GM12878 (cell line): ENCODE measurements around the gene RNF167. TPM values are rescaled to one million over a fixed set of nuclear protein-coding genes. Genes with fewer than 3 reads are reported as not detected.
A peak's percentile ranks its signal among the peaks of the same experiment; 100 is the strongest.

ENCODE experiments used
- ASH2L ChIP-seq: fragments of 300-600, 200-600 bp; sonication (generic); IDR thresholded peaks from 2 replicates; pipeline ENCODE4 v1.6.1; 2017; ENCODE audit warnings: low read depth, mild to moderate bottlenecking, borderline replicate concordance
- BCL11A ChIP-seq: IDR thresholded peaks from 2 replicates; pipeline ENCODE4 v1.6.1; 2011; ENCODE audit warnings: low read depth, low read length
- CTCF ChIP-seq, 3 experiments: IDR thresholded peaks in 2 of 3; conservative IDR thresholded peaks in 1 of 3; 2 replicates each; pipeline ENCODE4 v1.5.1; 2011; ENCODE audit warnings: low read depth in 3 of 3, low read length in 3 of 3, mild to moderate bottlenecking in 3 of 3, control low read depth in 2 of 3, moderate library complexity in 2 of 3, inconsistent platforms in 1 of 3, mixed read lengths in 1 of 3; ENCODE audit not compliant: control insufficient read depth in 2 of 3, insufficient read depth in 1 of 3; ENCODE audit errors: extremely low read depth in 1 of 3
- E4F1 ChIP-seq: fragments of 450-650 bp; IDR thresholded peaks from 2 replicates; pipeline ENCODE4 v1.6.1; 2018; ENCODE audit warnings: borderline replicate concordance, mild to moderate bottlenecking; ENCODE audit not compliant: partially characterized antibody
- EED ChIP-seq: sonication (generic); IDR thresholded peaks from 2 replicates; pipeline ENCODE4 v1.6.1; 2016; ENCODE audit warnings: antibody characterized with exemption, low read depth
- ETV6 ChIP-seq, 2 experiments: fragments of 450-650 bp in 1 of 2; IDR thresholded peaks in 1 of 2; conservative IDR thresholded peaks in 1 of 2; 2 replicates each; pipeline ENCODE4 v1.6.1; 2014; ENCODE audit warnings: antibody characterized with exemption in 1 of 2, borderline replicate concordance in 1 of 2, low read depth in 1 of 2, mild to moderate bottlenecking in 1 of 2, moderate library complexity in 1 of 2
- HDAC6 ChIP-seq: fragments of 200-600 bp; sonication (generic); IDR thresholded peaks from one replicate; pipeline ENCODE4 v1.8.0; 2017; ENCODE audit warnings: antibody characterized with exemption; ENCODE audit not compliant: unreplicated experiment
- MLLT1 ChIP-seq: fragments of 450-650 bp; IDR thresholded peaks from 2 replicates; pipeline ENCODE4 v1.6.1; 2016; ENCODE audit warnings: mild to moderate bottlenecking
- NFYA ChIP-seq: IDR thresholded peaks from 2 replicates; pipeline ENCODE4 v1.6.1; 2011; ENCODE audit warnings: low read depth, mild to moderate bottlenecking, low read length, improper control_type of control experiment, borderline replicate concordance
- NR2C2 ChIP-seq: IDR thresholded peaks from 2 replicates; pipeline ENCODE4 v1.6.1; 2011; ENCODE audit warnings: borderline replicate concordance, low read depth; ENCODE audit not compliant: control insufficient read depth, insufficient read length
- PAX8 ChIP-seq: fragments of 450-650 bp; IDR thresholded peaks from 2 replicates; pipeline ENCODE4 v1.6.1; 2017; ENCODE audit warnings: mild to moderate bottlenecking, moderate library complexity
- PBX3 ChIP-seq: IDR thresholded peaks from 2 replicates; pipeline ENCODE4 v1.6.1; 2011; ENCODE audit warnings: mild to moderate bottlenecking, low read depth, low read length, moderate library complexity; ENCODE audit not compliant: insufficient replicate concordance
- SIN3A ChIP-seq: IDR thresholded peaks from 2 replicates; pipeline ENCODE4 v1.6.1; 2012; ENCODE audit warnings: low read depth, low read length, improper control_type of control experiment
- ZBTB11 ChIP-seq: fragments of 450-650 bp; formaldehyde crosslinking; IDR thresholded peaks from 2 replicates; pipeline ENCODE4 v1.5.0; 2022; ENCODE audit warnings: mild to moderate bottlenecking, missing genetic modification characterization
- ZNF384 ChIP-seq: IDR thresholded peaks from 2 replicates; pipeline ENCODE4 v1.6.1; 2012; ENCODE audit warnings: low read depth, mild to moderate bottlenecking, low read length, improper control_type of control experiment, borderline replicate concordance
- polyA plus RNA-seq, 11 experiments: library from polyadenylated mRNA; depleted of rRNA in 4 of 11; unstranded in 6 of 11; stranded (reverse) in 5 of 11; fragments of >200 nt; fragmentation: Nextera tagmentation in 4 of 11; fragmentation: Illumina TruSeq in 1 of 11; extraction: Ambion mirVana in 4 of 11; extraction: Trizol in 1 of 11; gene quantifications; 1 replicate in 1 of 11; 2 replicates in 10 of 11; pipeline versions ENCODE4 v1.2.1 to v1.2.3, GENCODE V29; 2011 to 2016; ENCODE audit warnings: inconsistent platforms in 2 of 11, missing spikeins in 2 of 11, low read depth in 1 of 11
- total RNA-seq, 4 experiments: library from RNA; depleted of rRNA in 3 of 4; stranded (reverse); fragments of >200 nt in 3 of 4; fragmentation: Illumina TruSeq in 1 of 4; extraction: Trizol in 1 of 4; gene quantifications; 2 replicates each; pipeline versions ENCODE4 v1.2.1 to v1.2.3, GENCODE V29; 2013 to 2021
- TF ChIP-seq, protein P1 (sequence below): IDR thresholded peaks from 2 replicates; pipeline ENCODE4 v1.6.1; 2011; ENCODE audit warnings: borderline replicate concordance, low read depth, mild to moderate bottlenecking, moderate library complexity, mixed read lengths, low read length; ENCODE audit not compliant: insufficient read depth; ENCODE audit errors: extremely low read length

RNF167 gene
- total and polyA plus RNA-seq, 10 of the 15 experiments (the other 5 are each of a cell fraction or from before 2014, with no cell fraction given), result 33.6 to 147 (median 57.6) TPM

- TF ChIP-seq CTCF (IDR thresholded peaks at IDR 0.05 in 2 of 3, conservative IDR thresholded peaks at IDR 0.05 in 1 of 3; ENCODE audit: control insufficient read depth in 2 of 3, extremely low read depth in 1 of 3, insufficient read depth in 1 of 3, low read depth in 3 of 3, low read length in 3 of 3), result no peak
- no peak for TF ChIP-seq NR2C2
- TF ChIP-seq MLLT1, result no peak
- TF ChIP-seq, protein P1, sequence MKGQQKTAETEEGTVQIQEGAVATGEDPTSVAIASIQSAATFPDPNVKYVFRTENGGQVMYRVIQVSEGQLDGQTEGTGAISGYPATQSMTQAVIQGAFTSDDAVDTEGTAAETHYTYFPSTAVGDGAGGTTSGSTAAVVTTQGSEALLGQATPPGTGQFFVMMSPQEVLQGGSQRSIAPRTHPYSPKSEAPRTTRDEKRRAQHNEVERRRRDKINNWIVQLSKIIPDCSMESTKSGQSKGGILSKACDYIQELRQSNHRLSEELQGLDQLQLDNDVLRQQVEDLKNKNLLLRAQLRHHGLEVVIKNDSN, result peak; percentile 21
- peak; percentile 99 for TF ChIP-seq PBX3
- TF ChIP-seq BCL11A, result no peak
- no peak for TF ChIP-seq HDAC6
- no peak for TF ChIP-seq PAX8
- TF ChIP-seq E4F1, result peak; percentile 89
- TF ChIP-seq EED, result no peak
- TF ChIP-seq ASH2L, result no peak
- TF ChIP-seq SIN3A, result peak; percentile 38
- no peak for TF ChIP-seq ZNF384
- TF ChIP-seq ETV6 (conservative IDR thresholded peaks at IDR 0.05 in 1 of 2, IDR thresholded peaks at IDR 0.05 in 1 of 2; ENCODE audit: borderline replicate concordance in 1 of 2, low read depth in 1 of 2), result no peak
- peak; percentile 97 for TF ChIP-seq NFYA
- TF ChIP-seq ZBTB11 (CRISPR knock-in tag), result no peak
Measured at GRCh38 chr17:4966844-4967538, 26.9 kb downstream of the RNF167 start (continued).
